Measurements from ENCODE around the gene LRRC4C. TPM values are rescaled to one million over a fixed set of nuclear protein-coding genes. Genes with fewer than 3 reads are reported as not detected.

The LRRC4C gene
- total RNA-seq, 1 experiment from 2014 or later, result 0.15 TPM

DNA sequence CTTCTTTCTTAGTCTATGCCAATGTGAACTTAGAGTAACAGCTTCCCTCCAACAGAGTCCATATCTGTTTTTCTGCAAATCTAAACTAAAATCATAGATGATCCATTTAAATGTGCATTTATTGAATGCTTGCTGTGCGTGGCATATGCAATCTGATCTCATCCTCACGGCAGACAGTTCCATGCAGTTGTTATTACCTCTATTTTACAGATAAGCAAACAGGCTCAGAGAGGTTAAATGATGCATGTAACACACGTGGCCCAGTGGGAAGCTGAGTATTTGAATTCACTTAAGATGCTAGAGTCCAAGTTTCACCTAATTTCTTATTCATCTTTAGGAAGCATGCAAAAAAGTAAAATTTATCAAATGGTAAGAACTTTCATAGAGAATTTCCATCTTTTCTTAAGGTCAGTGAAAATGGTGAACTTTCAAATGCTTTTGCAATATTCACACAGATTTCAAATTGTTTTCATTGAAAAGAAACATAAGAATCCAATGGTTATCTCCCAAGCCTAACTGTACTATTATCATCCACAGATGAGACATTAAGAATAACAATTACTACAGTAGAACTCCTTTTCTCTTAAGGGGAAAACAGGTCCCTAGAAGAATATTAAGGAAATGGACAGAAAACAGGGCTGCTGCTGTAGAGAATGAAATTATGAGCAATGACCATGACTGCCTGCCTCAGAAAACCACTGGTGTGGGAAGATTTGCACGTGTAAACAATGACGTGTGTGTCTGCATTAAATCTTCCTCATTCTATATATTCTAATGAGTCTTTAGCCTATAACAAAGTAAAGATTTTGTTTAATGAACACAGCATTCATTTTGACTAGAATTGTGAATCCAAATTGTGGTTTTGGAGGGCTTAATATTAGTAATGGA is 1171.3 kb downstream of the LRRC4C start:
- no peaks in the 10 kb centered on the region for H3K4me1 ChIP-seq (ENCODE audit: control insufficient read depth, insufficient read depth, low read length)
- DNase-seq (ENCODE audit: low read depth, low spot score) (no peak), ATAC-seq (no peak)
- H3K9me3 ChIP-seq (ENCODE audit: control insufficient read depth, insufficient read depth, low read depth, low read length), result no peaks in the 10 kb centered on the region
- H3K4me3 ChIP-seq (ENCODE audit: low read depth in 2 of 2, low read length in 2 of 2), result no peak overlapping the region
- no peaks in the 10 kb centered on the region for H3K36me3 ChIP-seq (ENCODE audit: control insufficient read depth, insufficient read depth, low read length)
- intact Hi-C loops (cut with micrococcal nuclease; ENCODE audit: unreplicated experiment) (no loop called here), in situ Hi-C loops (cut with HindIII; ENCODE audit: low pct_unique_long_range_greater_than_20kb, low sequenced_read_pairs) (no loop called here)
- TF ChIP-seq POLR2AphosphoS5 (IDR thresholded peaks at IDR 0.05; ENCODE audit: low read depth, low read length) (no peak), SIN3A (IDR thresholded peaks at IDR 0.05; ENCODE audit: borderline replicate concordance, insufficient read depth, low read depth, low read length) (no peak), TCF7L2 (IDR thresholded peaks at IDR 0.05; ENCODE audit: low read depth, low read length) (no peak)
- TF ChIP-seq, protein P1, sequence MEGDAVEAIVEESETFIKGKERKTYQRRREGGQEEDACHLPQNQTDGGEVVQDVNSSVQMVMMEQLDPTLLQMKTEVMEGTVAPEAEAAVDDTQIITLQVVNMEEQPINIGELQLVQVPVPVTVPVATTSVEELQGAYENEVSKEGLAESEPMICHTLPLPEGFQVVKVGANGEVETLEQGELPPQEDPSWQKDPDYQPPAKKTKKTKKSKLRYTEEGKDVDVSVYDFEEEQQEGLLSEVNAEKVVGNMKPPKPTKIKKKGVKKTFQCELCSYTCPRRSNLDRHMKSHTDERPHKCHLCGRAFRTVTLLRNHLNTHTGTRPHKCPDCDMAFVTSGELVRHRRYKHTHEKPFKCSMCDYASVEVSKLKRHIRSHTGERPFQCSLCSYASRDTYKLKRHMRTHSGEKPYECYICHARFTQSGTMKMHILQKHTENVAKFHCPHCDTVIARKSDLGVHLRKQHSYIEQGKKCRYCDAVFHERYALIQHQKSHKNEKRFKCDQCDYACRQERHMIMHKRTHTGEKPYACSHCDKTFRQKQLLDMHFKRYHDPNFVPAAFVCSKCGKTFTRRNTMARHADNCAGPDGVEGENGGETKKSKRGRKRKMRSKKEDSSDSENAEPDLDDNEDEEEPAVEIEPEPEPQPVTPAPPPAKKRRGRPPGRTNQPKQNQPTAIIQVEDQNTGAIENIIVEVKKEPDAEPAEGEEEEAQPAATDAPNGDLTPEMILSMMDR (IDR thresholded peaks at IDR 0.05), result no peak
- TF ChIP-seq, protein P2, sequence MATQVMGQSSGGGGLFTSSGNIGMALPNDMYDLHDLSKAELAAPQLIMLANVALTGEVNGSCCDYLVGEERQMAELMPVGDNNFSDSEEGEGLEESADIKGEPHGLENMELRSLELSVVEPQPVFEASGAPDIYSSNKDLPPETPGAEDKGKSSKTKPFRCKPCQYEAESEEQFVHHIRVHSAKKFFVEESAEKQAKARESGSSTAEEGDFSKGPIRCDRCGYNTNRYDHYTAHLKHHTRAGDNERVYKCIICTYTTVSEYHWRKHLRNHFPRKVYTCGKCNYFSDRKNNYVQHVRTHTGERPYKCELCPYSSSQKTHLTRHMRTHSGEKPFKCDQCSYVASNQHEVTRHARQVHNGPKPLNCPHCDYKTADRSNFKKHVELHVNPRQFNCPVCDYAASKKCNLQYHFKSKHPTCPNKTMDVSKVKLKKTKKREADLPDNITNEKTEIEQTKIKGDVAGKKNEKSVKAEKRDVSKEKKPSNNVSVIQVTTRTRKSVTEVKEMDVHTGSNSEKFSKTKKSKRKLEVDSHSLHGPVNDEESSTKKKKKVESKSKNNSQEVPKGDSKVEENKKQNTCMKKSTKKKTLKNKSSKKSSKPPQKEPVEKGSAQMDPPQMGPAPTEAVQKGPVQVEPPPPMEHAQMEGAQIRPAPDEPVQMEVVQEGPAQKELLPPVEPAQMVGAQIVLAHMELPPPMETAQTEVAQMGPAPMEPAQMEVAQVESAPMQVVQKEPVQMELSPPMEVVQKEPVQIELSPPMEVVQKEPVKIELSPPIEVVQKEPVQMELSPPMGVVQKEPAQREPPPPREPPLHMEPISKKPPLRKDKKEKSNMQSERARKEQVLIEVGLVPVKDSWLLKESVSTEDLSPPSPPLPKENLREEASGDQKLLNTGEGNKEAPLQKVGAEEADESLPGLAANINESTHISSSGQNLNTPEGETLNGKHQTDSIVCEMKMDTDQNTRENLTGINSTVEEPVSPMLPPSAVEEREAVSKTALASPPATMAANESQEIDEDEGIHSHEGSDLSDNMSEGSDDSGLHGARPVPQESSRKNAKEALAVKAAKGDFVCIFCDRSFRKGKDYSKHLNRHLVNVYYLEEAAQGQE (IDR thresholded peaks at IDR 0.05; ENCODE audit: insufficient read depth in 1 of 2, low read depth in 2 of 2, low read length in 1 of 2), result no peak
- peaks cover 4% of the 10 kb centered on the region; the same call in 1 of the 2 replicates for H3K27me3 ChIP-seq (ENCODE audit: control insufficient read depth, insufficient read depth, low read length)
- ChIA-PET CTCF (no interaction called here), POLR2A (no interaction called here)
- BruUV-seq (replicated peaks), result no TSS peak
- H3K27ac ChIP-seq (ENCODE audit: low read length), result no peak overlapping the region

DNA sequence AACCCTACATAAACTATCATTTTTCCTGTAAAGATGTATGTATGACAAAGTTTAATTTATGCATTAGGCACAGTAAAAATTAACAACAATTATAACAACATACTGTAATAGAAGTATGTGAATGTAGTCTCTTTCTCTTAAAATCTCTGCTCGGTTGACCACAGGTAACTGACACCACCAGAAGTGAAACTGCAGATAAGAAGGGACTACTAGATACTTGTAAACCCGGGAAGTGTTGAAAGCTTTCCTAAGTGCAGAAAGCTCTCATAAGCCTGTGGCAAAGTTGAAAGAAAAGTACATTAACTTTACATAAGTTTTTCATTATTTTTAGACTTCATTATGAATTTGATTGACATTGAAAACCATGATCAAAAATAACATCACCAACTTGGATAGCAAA is 1173.3 kb downstream of the LRRC4C start:
- H3K27me3 ChIP-seq (ENCODE audit: control insufficient read depth, insufficient read depth, low read length), result no peaks in the 10 kb centered on the region
- ATAC-seq (no peak), DNase-seq (ENCODE audit: low read depth, low spot score) (no peak)
- POLR2A ChIA-PET, result no interaction called here
- no peaks in the 10 kb centered on the region for H3K36me3 ChIP-seq (ENCODE audit: control insufficient read depth, insufficient read depth, low read length)
- no peaks in the 10 kb centered on the region for H3K4me1 ChIP-seq (ENCODE audit: control insufficient read depth, insufficient read depth, low read length)
- intact Hi-C loops (cut with micrococcal nuclease; ENCODE audit: unreplicated experiment) (no loop called here), in situ Hi-C loops (cut with HindIII; ENCODE audit: low pct_unique_long_range_greater_than_20kb, low sequenced_read_pairs) (no loop called here)
- CTCF ChIA-PET, result no interaction called here
- no TSS peak for BruUV-seq (replicated peaks)
- no peak overlapping the region for H3K27ac ChIP-seq (ENCODE audit: low read length)
- no peak overlapping the region for H3K4me3 ChIP-seq (ENCODE audit: low read depth in 2 of 2, low read length in 2 of 2)
- H3K9me3 ChIP-seq (ENCODE audit: control insufficient read depth, insufficient read depth, low read depth, low read length), result no peaks in the 10 kb centered on the region
- TF ChIP-seq TCF7L2 (IDR thresholded peaks at IDR 0.05; ENCODE audit: low read depth, low read length), result no peak
- TF ChIP-seq, protein P2 (IDR thresholded peaks at IDR 0.05; ENCODE audit: insufficient read depth in 1 of 2, low read depth in 2 of 2, low read length in 1 of 2), result no peak
- no peak for TF ChIP-seq SIN3A (IDR thresholded peaks at IDR 0.05; ENCODE audit: borderline replicate concordance, insufficient read depth, low read depth, low read length)
- TF ChIP-seq, protein P1 (IDR thresholded peaks at IDR 0.05), result no peak
- no peak for TF ChIP-seq POLR2AphosphoS5 (IDR thresholded peaks at IDR 0.05; ENCODE audit: low read depth, low read length)

Measured in Panc1 (cell line).